NCI-H2029 treated with DMSO at 0.1 percent for 48 hours (cell line): Measurements from ENCODE around the gene ADAMTS12.
"Not testable (repeated sequence)": the region's sequence is repeated elsewhere in the genome, so short reads cannot be mapped to it uniquely, and the experiment has no call there.

ENCODE experiments used
- DNase-seq: peaks from one replicate; lab custom pipeline; 2025; lab: John Stamatoyannopoulos, UW

ADAMTS12 gene

GRCh38 chr5:33901156-33901555, 9.4 kb upstream of the ADAMTS12 start:
- no peak for DNase-seq

GRCh38 chr5:33894566-33894965, 2.8 kb upstream of the ADAMTS12 start:
- DNase-seq, result no peak

- no peak for DNase-seq
Measured at GRCh38 chr5:33892620-33893137, 889 bp upstream of the ADAMTS12 start.

GRCh38 chr5:33891446-33891787, 373 bp downstream of the ADAMTS12 start:
- DNase-seq, result no peak

- no peak for DNase-seq
Measured at GRCh38 chr5:33890131-33891032, 1.4 kb downstream of the ADAMTS12 start.

- DNase-seq, result no peak
Measured at GRCh38 chr5:33888587-33888986, 3.2 kb downstream of the ADAMTS12 start.

- no peak for DNase-seq
Measured at GRCh38 chr5:33887268-33887667, 4.5 kb downstream of the ADAMTS12 start.

- no peak for DNase-seq
Measured at GRCh38 chr5:33886283-33886682, 5.5 kb downstream of the ADAMTS12 start.

GRCh38 chr5:33885679-33886078, 6.1 kb downstream of the ADAMTS12 start:
- no peak for DNase-seq

GRCh38 chr5:33883482-33883881, 8.3 kb downstream of the ADAMTS12 start:
- no peak for DNase-seq

- no peak for DNase-seq
Measured at GRCh38 chr5:33880319-33880718, 11.5 kb downstream of the ADAMTS12 start.

- no peak for DNase-seq
Measured at GRCh38 chr5:33877449-33877848, 14.3 kb downstream of the ADAMTS12 start.

GRCh38 chr5:33867241-33867640, 24.5 kb downstream of the ADAMTS12 start:
- no peak for DNase-seq

GRCh38 chr5:33859177-33859576, 32.6 kb downstream of the ADAMTS12 start:
- not testable (repeated sequence) for DNase-seq

- DNase-seq, result no peak
Measured at GRCh38 chr5:33857037-33857436, 34.8 kb downstream of the ADAMTS12 start.

- no peak for DNase-seq
Measured at GRCh38 chr5:33855396-33855795, 36.4 kb downstream of the ADAMTS12 start.

GRCh38 chr5:33854733-33855151, 37.0 kb downstream of the ADAMTS12 start:
- no peak for DNase-seq

GRCh38 chr5:33852837-33853236, 39.0 kb downstream of the ADAMTS12 start:
- DNase-seq, result no peak

GRCh38 chr5:33852319-33852718, 39.5 kb downstream of the ADAMTS12 start:
- no peak for DNase-seq

- no peak for DNase-seq
Measured at GRCh38 chr5:33850100-33850594, 41.6 kb downstream of the ADAMTS12 start.

GRCh38 chr5:33848554-33848953, 43.2 kb downstream of the ADAMTS12 start:
- no peak for DNase-seq

GRCh38 chr5:33846851-33847250, 44.9 kb downstream of the ADAMTS12 start:
- DNase-seq, result no peak

- no peak for DNase-seq
Measured at GRCh38 chr5:33843579-33843978, 48.2 kb downstream of the ADAMTS12 start.

- no peak for DNase-seq
Measured at GRCh38 chr5:33842456-33842855, 49.3 kb downstream of the ADAMTS12 start.
